ENCODE results near the gene EPAS1. TPM values are rescaled to one million over a fixed set of nuclear protein-coding genes. Genes with fewer than 3 reads are reported as not detected.
A peak's percentile ranks its signal among the peaks of the same experiment; 100 is the strongest.

EPAS1 gene
- total and polyA plus RNA-seq, 2 of the 13 experiments (the other 11 are each of a cell fraction or from before 2014, with no cell fraction given), result 47.1 to 182 TPM

DNA sequence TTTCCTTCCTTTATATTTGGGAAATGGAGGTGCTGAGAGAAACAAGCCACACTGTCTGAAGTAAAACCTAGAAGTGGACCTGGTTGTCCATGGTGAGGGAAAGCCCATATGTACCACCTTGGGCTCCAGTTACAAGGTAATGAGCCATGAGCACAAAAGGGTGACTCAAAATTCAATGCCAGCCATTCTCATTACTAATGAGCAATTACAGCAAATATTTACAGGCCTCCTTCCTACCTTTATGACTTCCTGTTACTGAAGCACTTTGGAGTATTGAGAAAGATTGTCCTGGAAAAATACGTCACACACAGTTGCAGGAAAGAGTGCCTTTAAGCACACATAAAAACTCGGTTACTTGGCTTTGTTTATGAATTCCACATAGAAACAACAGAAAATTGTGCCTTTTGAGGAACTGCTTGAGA is 9.1 kb downstream of the EPAS1 start (continued):
- TF ChIP-seq, protein P1, sequence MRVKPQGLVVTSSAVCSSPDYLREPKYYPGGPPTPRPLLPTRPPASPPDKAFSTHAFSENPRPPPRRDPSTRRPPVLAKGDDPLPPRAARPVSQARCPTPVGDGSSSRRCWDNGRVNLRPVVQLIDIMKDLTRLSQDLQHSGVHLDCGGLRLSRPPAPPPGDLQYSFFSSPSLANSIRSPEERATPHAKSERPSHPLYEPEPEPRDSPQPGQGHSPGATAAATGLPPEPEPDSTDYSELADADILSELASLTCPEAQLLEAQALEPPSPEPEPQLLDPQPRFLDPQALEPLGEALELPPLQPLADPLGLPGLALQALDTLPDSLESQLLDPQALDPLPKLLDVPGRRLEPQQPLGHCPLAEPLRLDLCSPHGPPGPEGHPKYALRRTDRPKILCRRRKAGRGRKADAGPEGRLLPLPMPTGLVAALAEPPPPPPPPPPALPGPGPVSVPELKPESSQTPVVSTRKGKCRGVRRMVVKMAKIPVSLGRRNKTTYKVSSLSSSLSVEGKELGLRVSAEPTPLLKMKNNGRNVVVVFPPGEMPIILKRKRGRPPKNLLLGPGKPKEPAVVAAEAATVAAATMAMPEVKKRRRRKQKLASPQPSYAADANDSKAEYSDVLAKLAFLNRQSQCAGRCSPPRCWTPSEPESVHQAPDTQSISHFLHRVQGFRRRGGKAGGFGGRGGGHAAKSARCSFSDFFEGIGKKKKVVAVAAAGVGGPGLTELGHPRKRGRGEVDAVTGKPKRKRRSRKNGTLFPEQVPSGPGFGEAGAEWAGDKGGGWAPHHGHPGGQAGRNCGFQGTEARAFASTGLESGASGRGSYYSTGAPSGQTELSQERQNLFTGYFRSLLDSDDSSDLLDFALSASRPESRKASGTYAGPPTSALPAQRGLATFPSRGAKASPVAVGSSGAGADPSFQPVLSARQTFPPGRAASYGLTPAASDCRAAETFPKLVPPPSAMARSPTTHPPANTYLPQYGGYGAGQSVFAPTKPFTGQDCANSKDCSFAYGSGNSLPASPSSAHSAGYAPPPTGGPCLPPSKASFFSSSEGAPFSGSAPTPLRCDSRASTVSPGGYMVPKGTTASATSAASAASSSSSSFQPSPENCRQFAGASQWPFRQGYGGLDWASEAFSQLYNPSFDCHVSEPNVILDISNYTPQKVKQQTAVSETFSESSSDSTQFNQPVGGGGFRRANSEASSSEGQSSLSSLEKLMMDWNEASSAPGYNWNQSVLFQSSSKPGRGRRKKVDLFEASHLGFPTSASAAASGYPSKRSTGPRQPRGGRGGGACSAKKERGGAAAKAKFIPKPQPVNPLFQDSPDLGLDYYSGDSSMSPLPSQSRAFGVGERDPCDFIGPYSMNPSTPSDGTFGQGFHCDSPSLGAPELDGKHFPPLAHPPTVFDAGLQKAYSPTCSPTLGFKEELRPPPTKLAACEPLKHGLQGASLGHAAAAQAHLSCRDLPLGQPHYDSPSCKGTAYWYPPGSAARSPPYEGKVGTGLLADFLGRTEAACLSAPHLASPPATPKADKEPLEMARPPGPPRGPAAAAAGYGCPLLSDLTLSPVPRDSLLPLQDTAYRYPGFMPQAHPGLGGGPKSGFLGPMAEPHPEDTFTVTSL (CRISPR knock-in tag; IDR thresholded peaks at IDR 0.05; ENCODE audit: borderline replicate concordance), result peak; percentile 96
- TF ChIP-seq, protein P2, sequence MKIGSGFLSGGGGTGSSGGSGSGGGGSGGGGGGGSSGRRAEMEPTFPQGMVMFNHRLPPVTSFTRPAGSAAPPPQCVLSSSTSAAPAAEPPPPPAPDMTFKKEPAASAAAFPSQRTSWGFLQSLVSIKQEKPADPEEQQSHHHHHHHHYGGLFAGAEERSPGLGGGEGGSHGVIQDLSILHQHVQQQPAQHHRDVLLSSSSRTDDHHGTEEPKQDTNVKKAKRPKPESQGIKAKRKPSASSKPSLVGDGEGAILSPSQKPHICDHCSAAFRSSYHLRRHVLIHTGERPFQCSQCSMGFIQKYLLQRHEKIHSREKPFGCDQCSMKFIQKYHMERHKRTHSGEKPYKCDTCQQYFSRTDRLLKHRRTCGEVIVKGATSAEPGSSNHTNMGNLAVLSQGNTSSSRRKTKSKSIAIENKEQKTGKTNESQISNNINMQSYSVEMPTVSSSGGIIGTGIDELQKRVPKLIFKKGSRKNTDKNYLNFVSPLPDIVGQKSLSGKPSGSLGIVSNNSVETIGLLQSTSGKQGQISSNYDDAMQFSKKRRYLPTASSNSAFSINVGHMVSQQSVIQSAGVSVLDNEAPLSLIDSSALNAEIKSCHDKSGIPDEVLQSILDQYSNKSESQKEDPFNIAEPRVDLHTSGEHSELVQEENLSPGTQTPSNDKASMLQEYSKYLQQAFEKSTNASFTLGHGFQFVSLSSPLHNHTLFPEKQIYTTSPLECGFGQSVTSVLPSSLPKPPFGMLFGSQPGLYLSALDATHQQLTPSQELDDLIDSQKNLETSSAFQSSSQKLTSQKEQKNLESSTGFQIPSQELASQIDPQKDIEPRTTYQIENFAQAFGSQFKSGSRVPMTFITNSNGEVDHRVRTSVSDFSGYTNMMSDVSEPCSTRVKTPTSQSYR (CRISPR knock-in tag; IDR thresholded peaks at IDR 0.05; ENCODE audit: borderline replicate concordance), result peak; percentile 59; the same call in 1 of the 2 replicates
- no peak for TF ChIP-seq PLSCR1 (CRISPR knock-in tag; IDR thresholded peaks at IDR 0.05; ENCODE audit: borderline replicate concordance)
- TF ChIP-seq ZBTB14 (CRISPR knock-in tag; IDR thresholded peaks at IDR 0.05), result no peak
- TF ChIP-seq TGIF2 (CRISPR knock-in tag; IDR thresholded peaks at IDR 0.05), result peak; percentile 47; the same call in 1 of the 2 replicates
- no peak for TF ChIP-seq ZC3H13 (CRISPR knock-in tag; IDR thresholded peaks at IDR 0.05)
- peak; percentile 93 for TF ChIP-seq ZNF878 (CRISPR knock-in tag; IDR thresholded peaks at IDR 0.05)
- 0 out of 2 replicates have a peak, but pooled peaks have one; percentile 54 for TF ChIP-seq SATB2 (CRISPR knock-in tag; IDR thresholded peaks at IDR 0.05)
- TF ChIP-seq GATAD2A (CRISPR knock-in tag; IDR thresholded peaks at IDR 0.05), result peak; percentile 97
- peak in 1 of 2 experiments; percentile 97; a peak in 2 of 4 replicates for TF ChIP-seq EP300 (IDR thresholded peaks at IDR 0.05; ENCODE audit: low read depth in 2 of 2, low read length in 2 of 2)
- TF ChIP-seq EP300 (CRISPR knock-in tag; IDR thresholded peaks at IDR 0.05; ENCODE audit: borderline replicate concordance), result peak; percentile 96
- TF ChIP-seq SOX5 (CRISPR knock-in tag; IDR thresholded peaks at IDR 0.05; ENCODE audit: borderline replicate concordance), result peak; percentile 97
- TF ChIP-seq AKAP8 (CRISPR knock-in tag; IDR thresholded peaks at IDR 0.05), result no peak
- peak; percentile 91 for TF ChIP-seq THRA (CRISPR knock-in tag; IDR thresholded peaks at IDR 0.05; ENCODE audit: borderline replicate concordance)
- TF ChIP-seq SSRP1 (CRISPR knock-in tag; IDR thresholded peaks at IDR 0.05), result 0 out of 2 replicates have a peak, but pooled peaks have one; percentile 66
- TF ChIP-seq WIZ (CRISPR knock-in tag; IDR thresholded peaks at IDR 0.05), result no peak
- TF ChIP-seq MIER3 (CRISPR knock-in tag; IDR thresholded peaks at IDR 0.05; ENCODE audit: borderline replicate concordance), result peak; percentile 97
- TF ChIP-seq MED1 (CRISPR knock-in tag; IDR thresholded peaks at IDR 0.05), result peak; percentile 97
